HG03457 (cell line): ENCODE results near the gene ADAT3.
"Not testable (repeated sequence)": the region's sequence is repeated elsewhere in the genome, so short reads cannot be mapped to it uniquely, and the experiment has no call there.

ENCODE experiments used
- ATAC-seq: cut with Tn5 transposase; IDR thresholded peaks from one replicate; pipeline ENCODE4 v1.9.1; 2021; ENCODE audit warnings: moderate number of reproducible peaks; ENCODE audit not compliant: unreplicated experiment

The ADAT3 gene

GRCh38 chr19:1866693-1867348 lies 38.4 kb upstream of the ADAT3 start:
- no peak for ATAC-seq

- no peak for ATAC-seq
Measured at GRCh38 chr19:1867349-1867724, 37.9 kb upstream of the ADAT3 start.

- no peak for ATAC-seq
Measured at GRCh38 chr19:1868971-1869370, 36.2 kb upstream of the ADAT3 start.

GRCh38 chr19:1871140-1871597 lies 34.0 kb upstream of the ADAT3 start:
- no peak for ATAC-seq

GRCh38 chr19:1871630-1872029 lies 33.6 kb upstream of the ADAT3 start:
- ATAC-seq, result no peak

- ATAC-seq, result no peak
Measured at GRCh38 chr19:1872807-1873523, 32.2 kb upstream of the ADAT3 start.

GRCh38 chr19:1873524-1874473 lies 31.4 kb upstream of the ADAT3 start:
- no peak for ATAC-seq

GRCh38 chr19:1874554-1875185 lies 30.5 kb upstream of the ADAT3 start:
- no peak for ATAC-seq

- peak; percentile 3 for ATAC-seq
Measured at GRCh38 chr19:1875265-1875645, 29.9 kb upstream of the ADAT3 start.

GRCh38 chr19:1875646-1876495 lies 29.3 kb upstream of the ADAT3 start:
- ATAC-seq, result peak; percentile 59

GRCh38 chr19:1876496-1877279 lies 28.5 kb upstream of the ADAT3 start:
- ATAC-seq, result peak; percentile 2

GRCh38 chr19:1877280-1877660 lies 27.9 kb upstream of the ADAT3 start:
- ATAC-seq, result not testable (repeated sequence)

- ATAC-seq, result not testable (repeated sequence)
Measured at GRCh38 chr19:1878583-1878982, 26.6 kb upstream of the ADAT3 start.

GRCh38 chr19:1879982-1880381 lies 25.2 kb upstream of the ADAT3 start:
- ATAC-seq, result not testable (repeated sequence)

- ATAC-seq, result no peak
Measured at GRCh38 chr19:1880611-1881392, 24.4 kb upstream of the ADAT3 start.

- not testable (repeated sequence) for ATAC-seq
Measured at GRCh38 chr19:1881393-1882088, 23.7 kb upstream of the ADAT3 start.

GRCh38 chr19:1882089-1882785 lies 23.0 kb upstream of the ADAT3 start:
- no peak for ATAC-seq
